IPS-18c (cell line): ENCODE results near the gene MGAT2.
"Not testable (repeated sequence)": the region's sequence is repeated elsewhere in the genome, so short reads cannot be mapped to it uniquely, and the experiment has no call there.

Source experiments
- H3K4me3 ChIP-seq: 2 replicates; pipeline ENCODE4 v1.7.0; 2013; ENCODE audit warnings: low read depth, mild to moderate bottlenecking, low read length, moderate library complexity; ENCODE audit not compliant: insufficient read depth
- H3K9me3 ChIP-seq: one replicate; pipeline ENCODE4 v1.6.1; 2013; ENCODE audit warnings: mild to moderate bottlenecking, low read length, moderate library complexity; ENCODE audit not compliant: control insufficient read depth, insufficient read depth

MGAT2 gene

GRCh38 chr14:49598189-49598484 lies 22.5 kb upstream of the MGAT2 start:
- no peaks in the 10 kb centered on the region for H3K9me3 ChIP-seq
- H3K4me3 ChIP-seq, result peak overlapping the region; percentile 95

- Histone ChIP-seq H3K4me3 (peak within 1 kb of the TSS; percentile 95), H3K9me3 (no peaks in the 10 kb centered on the region)
These were observed 21.9 kb upstream of the MGAT2 start, which contains the start of gene LRR1 for GRCh38 chr14:49598485-49599300. TSS of gene LRR1 (plus strand) at chr14:49598940. CDS start at chr14:49599021, 81 bp downstream.

- H3K4me3 ChIP-seq, result no peak overlapping the region
- H3K9me3 ChIP-seq, result no peaks in the 10 kb centered on the region
These were observed 13.0 kb upstream of the MGAT2 start for GRCh38 chr14:49607583-49607982.

GRCh38 chr14:49612251-49612650 lies 8.3 kb upstream of the MGAT2 start:
- H3K9me3 ChIP-seq, result no peaks in the 10 kb centered on the region
- H3K4me3 ChIP-seq, result no peak overlapping the region

- Histone ChIP-seq H3K9me3 (no peaks in the 10 kb centered on the region), H3K4me3 (no peak overlapping the region)
These were observed 7.9 kb upstream of the MGAT2 start for GRCh38 chr14:49612671-49613070.

GRCh38 chr14:49614196-49614595 lies 6.4 kb upstream of the MGAT2 start:
- no peaks in the 10 kb centered on the region for H3K9me3 ChIP-seq
- no peak overlapping the region for H3K4me3 ChIP-seq

- H3K4me3 ChIP-seq, result no peak overlapping the region
- no peaks in the 10 kb centered on the region for H3K9me3 ChIP-seq
These were observed 4.8 kb upstream of the MGAT2 start for GRCh38 chr14:49615776-49616175.

GRCh38 chr14:49617852-49618519 lies 2.6 kb upstream of the MGAT2 start:
- Histone ChIP-seq H3K9me3 (no peaks in the 10 kb centered on the region), H3K4me3 (no peak overlapping the region)

GRCh38 chr14:49619273-49619672 lies 1.3 kb upstream of the MGAT2 start:
- H3K4me3 ChIP-seq, result peak overlapping the region; percentile 85

GRCh38 chr14:49619730-49620129 lies 869 bp upstream of the MGAT2 start:
- Histone ChIP-seq H3K4me3 (peak overlapping the region; percentile 85), H3K9me3 (no peaks in the 10 kb centered on the region)

More at GRCh38 chr14:49619273-49619672, 1.3 kb upstream of the MGAT2 start:
- not testable (repeated sequence) for H3K9me3 ChIP-seq

GRCh38 chr14:49621114-49621881 lies 699 bp downstream of the MGAT2 start:
- Histone ChIP-seq H3K9me3 (no peaks in the 10 kb centered on the region), H3K4me3 (peak overlapping the region; percentile 85)

GRCh38 chr14:49622022-49622607 lies 1.5 kb downstream of the MGAT2 start:
- no peaks in the 10 kb centered on the region for H3K9me3 ChIP-seq

GRCh38 chr14:49623387-49623786 lies 2.8 kb downstream of the MGAT2 start:
- H3K9me3 ChIP-seq, result no peaks in the 10 kb centered on the region
- H3K4me3 ChIP-seq, result no peak overlapping the region

More at GRCh38 chr14:49622022-49622607, 1.5 kb downstream of the MGAT2 start:
- H3K4me3 ChIP-seq, result peak overlapping the region; percentile 85; the same call in 1 of the 2 replicates

GRCh38 chr14:49623941-49624839 lies 3.6 kb downstream of the MGAT2 start:
- Histone ChIP-seq H3K9me3 (no peaks in the 10 kb centered on the region), H3K4me3 (no peak overlapping the region)

- H3K4me3 ChIP-seq, result peak overlapping the region; percentile 88
- H3K9me3 ChIP-seq, result no peaks in the 10 kb centered on the region
These were observed 13.3 kb downstream of the MGAT2 start for GRCh38 chr14:49633640-49634546.
